ENCODE results near the gene MORN1.
"Not testable (repeated sequence)": the region's sequence is repeated elsewhere in the genome, so short reads cannot be mapped to it uniquely, and the experiment has no call there.

MORN1 gene

GRCh38 chr1:2391041-2391930 is at the start of gene MORN1, which contains the start of gene RER1:
Gene MORN1, minus strand, starts transcription at chr1:2391554. Its CDS starts 21 bp downstream, at chr1:2391533.
Gene RER1, plus strand, starts transcription at chr1:2391841. Its CDS starts 3,950 bp downstream, at chr1:2395791.
- TF ChIP-seq CTCF (IDR thresholded peaks at IDR 0.05; ENCODE audit: insufficient read depth, low read depth, low read length, missing control alignments) = no peak
- H3K4me3 ChIP-seq (ENCODE audit: low read depth, low read length) = peak within 1 kb of the TSS; percentile 94
- DNase-seq (ENCODE audit: low read depth) = peak; percentile 99

GRCh38 chr1:2440346-2440745 is 49.0 kb upstream of the MORN1 start:
- DNase-seq (ENCODE audit: low read depth); H3K4me3 ChIP-seq (ENCODE audit: low read depth, low read length): not testable (repeated sequence)

- DNase-seq (ENCODE audit: low read depth) = peak; percentile 32
- no peak for TF ChIP-seq CTCF (IDR thresholded peaks at IDR 0.05; ENCODE audit: insufficient read depth, low read depth, low read length, missing control alignments)
- no peak overlapping the region for H3K4me3 ChIP-seq (ENCODE audit: low read depth, low read length)
Measured at GRCh38 chr1:2439369-2439768, 48.0 kb upstream of the MORN1 start.

GRCh38 chr1:2438641-2439040 is 47.3 kb upstream of the MORN1 start:
- no peak for TF ChIP-seq CTCF (IDR thresholded peaks at IDR 0.05; ENCODE audit: insufficient read depth, low read depth, low read length, missing control alignments)
- DNase-seq (ENCODE audit: low read depth) = no peak
- H3K4me3 ChIP-seq (ENCODE audit: low read depth, low read length) = no peak overlapping the region

- TF ChIP-seq CTCF (IDR thresholded peaks at IDR 0.05; ENCODE audit: insufficient read depth, low read depth, low read length, missing control alignments) = no peak
- no peak for DNase-seq (ENCODE audit: low read depth)
- no peak overlapping the region for H3K4me3 ChIP-seq (ENCODE audit: low read depth, low read length)
Measured at GRCh38 chr1:2438038-2438437, 46.7 kb upstream of the MORN1 start.

- TF ChIP-seq CTCF (IDR thresholded peaks at IDR 0.05; ENCODE audit: insufficient read depth, low read depth, low read length, missing control alignments) = no peak
- H3K4me3 ChIP-seq (ENCODE audit: low read depth, low read length) = no peak overlapping the region
- DNase-seq (ENCODE audit: low read depth) = no peak
Measured at GRCh38 chr1:2437617-2438016, 46.3 kb upstream of the MORN1 start.

GRCh38 chr1:2436876-2437275 is 45.5 kb upstream of the MORN1 start:
- no peak for DNase-seq (ENCODE audit: low read depth)
- H3K4me3 ChIP-seq (ENCODE audit: low read depth, low read length) = no peak overlapping the region
- no peak for TF ChIP-seq CTCF (IDR thresholded peaks at IDR 0.05; ENCODE audit: insufficient read depth, low read depth, low read length, missing control alignments)
